ENCODE data around the gene NEK6. TPM values are rescaled to one million over a fixed set of nuclear protein-coding genes. Genes with fewer than 3 reads are reported as not detected.

The NEK6 gene
- total and polyA plus RNA-seq, 10 of the 15 experiments (the other 5 are each of a cell fraction or from before 2014, with no cell fraction given) = 31.3 to 161 (median 89.2) TPM

- no peak for TF ChIP-seq E4F1 (IDR thresholded peaks at IDR 0.05; ENCODE audit: borderline replicate concordance, partially characterized antibody)
- no peak for TF ChIP-seq HDAC6 (IDR thresholded peaks at IDR 0.05; ENCODE audit: unreplicated experiment)
- TF ChIP-seq SMARCA5 (IDR thresholded peaks at IDR 0.05) = no peak
- TF ChIP-seq KDM1A (IDR thresholded peaks at IDR 0.05; ENCODE audit: borderline replicate concordance) = no peak
- no peak for TF ChIP-seq YY1 (IDR thresholded peaks at IDR 0.05; ENCODE audit: low read depth, low read length)
- no peak for TF ChIP-seq ZNF622 (IDR thresholded peaks at IDR 0.05)
- TF ChIP-seq ZBED1 (IDR thresholded peaks at IDR 0.05; ENCODE audit: borderline replicate concordance) = no peak
- TF ChIP-seq FOXM1 (IDR thresholded peaks at IDR 0.05; ENCODE audit: low read depth, low read length) = no peak
- TF ChIP-seq SMAD1 (IDR thresholded peaks at IDR 0.05; ENCODE audit: low read depth, partially characterized antibody) = no peak
- TF ChIP-seq JUND (IDR thresholded peaks at IDR 0.05; ENCODE audit: low read depth, low read length) = no peak
- no peak for TF ChIP-seq ZZZ3 (IDR thresholded peaks at IDR 0.05; ENCODE audit: control insufficient read depth, insufficient read length, low read depth)
These were observed 9.1 kb downstream of the NEK6 start (continued) for GRCh38 chr9:124266826-124267201.

- peak; percentile 8 for ATAC-seq
- no peak for FAIRE-seq
- peaks cover 98% of the 10 kb centered on the region for H3K79me2 ChIP-seq (ENCODE audit: control insufficient read depth, insufficient read depth, low read length)
- H3K27me3 ChIP-seq (replicated peaks in 1 of 2; ENCODE audit: control insufficient read depth in 2 of 2, insufficient read depth in 2 of 2, low read length in 1 of 2) = no peaks in the 10 kb centered on the region
- SMC1A ChIA-PET (ENCODE audit: uncharacterized antibody, unreplicated experiment) = interaction anchor here (0.6 to 10.1 kb wide), 11 partner anchors 10 to 133 kb away, joined by 3 to 132 read pairs (median 3); partner anchors contain the start of gene NEK6
- H2AFZ ChIP-seq (ENCODE audit: control insufficient read depth, low read depth, low read length) = no peak overlapping the region
- peaks cover 21 to 39% of the 10 kb centered on the region in 2 experiments for H3K36me3 ChIP-seq (ENCODE audit: control insufficient read depth in 2 of 2, insufficient read depth in 2 of 2, low read length in 1 of 2)
- CTCF ChIA-PET = interaction anchor here (0.7 to 3.7 kb wide), 7 partner anchors 12 to 556 kb away, joined by 3 to 13 read pairs (median 3); no protein-coding TSS in a partner anchor
- H3K4me2 ChIP-seq (ENCODE audit: control insufficient read depth, insufficient read depth) = peak overlapping the region; percentile 96
- DNase-seq (ENCODE audit: low read depth, low spot score) = no peak
- no peaks in the 10 kb centered on the region for H3K9me3 ChIP-seq (replicated peaks; ENCODE audit: control insufficient read depth, insufficient read depth, low read length)
- peaks cover 25% of the 10 kb centered on the region; the same call in 1 of the 2 replicates for H4K20me1 ChIP-seq (ENCODE audit: control insufficient read depth, insufficient read depth)
- peak overlapping the region; percentile 61; the same call in 1 of the 2 replicates for H3K4me3 ChIP-seq
- 31% methylated on average over 15 of the region's 15 CpGs for WGBS (ENCODE audit: insufficient coverage, insufficient replicate concordance, low lambda C conversion rate, missing lambda C conversion rate)
- in situ Hi-C loops (cut with MboI) = no loop called here
- BruUV-seq (replicated peaks) = no TSS peak
- peak overlapping the region; percentile 7 for H3K27ac ChIP-seq (ENCODE audit: control insufficient read depth, insufficient read depth)
- POLR2A ChIA-PET = interaction anchor here (0.7 to 6.6 kb wide), 4 partner anchors 19 to 70 kb away, joined by 3 to 45 read pairs (median 4); no protein-coding TSS in a partner anchor
- RAD21 ChIA-PET (ENCODE audit: unreplicated experiment) = interaction anchor here (1.0 to 6.2 kb wide), 6 partner anchors 19 to 140 kb away, joined by 3 to 74 read pairs (median 14); no protein-coding TSS in a partner anchor
- peak overlapping the region; percentile 29 for H3K9ac ChIP-seq (ENCODE audit: control insufficient read depth, insufficient read depth, low read length)
- intact Hi-C loops (cut with micrococcal nuclease; ENCODE audit: unreplicated experiment) = no loop called here
- H3K4me1 ChIP-seq (ENCODE audit: control insufficient read depth, insufficient read depth, low read length) = peaks cover 44% of the 10 kb centered on the region
- TF ChIP-seq CTCF (IDR thresholded peaks at IDR 0.05 in 2 of 3, conservative IDR thresholded peaks at IDR 0.05 in 1 of 3; ENCODE audit: control insufficient read depth in 2 of 3, extremely low read depth in 1 of 3, insufficient read depth in 1 of 3, low read depth in 3 of 3, low read length in 3 of 3) = 0 out of 6 replicates have a peak, but pooled peaks of 1 of the 3 experiments have one; percentile 8
- peak in 1 of 2 experiments; percentile 5; a peak in 1 of 4 replicates for TF ChIP-seq BHLHE40 (IDR thresholded peaks at IDR 0.05; ENCODE audit: borderline replicate concordance in 1 of 2, low read depth in 2 of 2, low read length in 1 of 2)
- no peak for TF ChIP-seq HCFC1 (IDR thresholded peaks at IDR 0.05; ENCODE audit: low read length)
- TF ChIP-seq MEF2B (IDR thresholded peaks at IDR 0.05; ENCODE audit: partially characterized antibody, poor library complexity, severe bottlenecking) = peak; percentile 69
These were observed 9.6 kb downstream of the NEK6 start for GRCh38 chr9:124267271-124267807.

Measured in GM12878 (cell line).